Transverse colon (tissue), 4 donors: ENCODE data around the gene SMC4. TPM values are rescaled to one million over a fixed set of nuclear protein-coding genes. Genes with fewer than 3 reads are reported as not detected.

Experiments used
- DNase-seq: peaks from one replicate; pipeline ENCODE4 v3.0.0-alpha.2; 2019
- H3K27ac ChIP-seq, 4 donors: fragments of 200-600 bp; sonication (generic); 2 replicates each; pipeline ENCODE4 v1.5.1; 2016 to 2018; ENCODE audit warnings: inconsistent platforms in 4 of 4
- H3K27me3 ChIP-seq: fragments of 200-600 bp; sonication (generic); 2 replicates; pipeline ENCODE4 v1.5.1; 2017; ENCODE audit warnings: inconsistent platforms
- H3K36me3 ChIP-seq, 4 donors: fragments of 200-600 bp; sonication (generic); 2 replicates each; pipeline ENCODE4 v1.5.1; 2017 to 2019; ENCODE audit warnings: inconsistent platforms in 4 of 4
- H3K4me1 ChIP-seq, 4 donors: fragments of 200-600 bp; sonication (generic); 2 replicates each; pipeline ENCODE4 v1.5.1; 2017 to 2020; ENCODE audit warnings: inconsistent platforms in 4 of 4
- H3K4me3 ChIP-seq, 4 donors: fragments of 200-600 bp; sonication (generic); 1 replicate in 1 of 4; 2 replicates in 3 of 4; pipeline versions ENCODE4 v1.5.1 to v1.6.1; 2017 to 2019; ENCODE audit warnings: inconsistent platforms in 4 of 4
- H3K9me3 ChIP-seq, 2 donors: fragments of 200-600 bp; sonication (generic); 2 replicates each; pipeline ENCODE4 v1.5.1; 2017 to 2019; ENCODE audit warnings: inconsistent platforms in 2 of 2
- EP300 ChIP-seq: sonication (generic); formaldehyde crosslinking; IDR thresholded peaks from one replicate; pipeline ENCODE4 v1.6.1; 2017; ENCODE audit warnings: antibody characterized with exemption, low read depth
- POLR2A ChIP-seq: fragments of 450-650 bp; IDR thresholded peaks from one replicate; pipeline ENCODE4 v1.6.1; 2016; ENCODE audit warnings: antibody characterized with exemption, mild to moderate bottlenecking, moderate library complexity
- POLR2AphosphoS5 ChIP-seq, 3 donors: sonication (generic); formaldehyde crosslinking; IDR thresholded peaks; one replicate each; pipeline ENCODE4 v1.6.1; 2016; ENCODE audit warnings: antibody characterized with exemption in 3 of 3
- WGBS, 2 donors: methylation state at CpG; one replicate each; pipeline ENCODE4 v1.1.5; 2018; ENCODE audit warnings: low coverage in 1 of 2; 5-methylcytosine and 5-hydroxymethylcytosine counted together
- in situ Hi-C, 4 donors: fragments of 200-750 bp; cut with MboI; loops; one replicate each; pipeline versions ENCODE4 v1.15.0 to v1.15.1; 2017; ENCODE audit warnings: low sequenced_read_pairs in 3 of 4, low pct_ligation_motif_present in 1 of 4, low pct_unique_long_range_greater_than_20kb in 1 of 4
- intact Hi-C: fragments of 100-400 bp; cut with DNase I; formaldehyde crosslinking; loops from one replicate; pipeline ENCODE4 v1.15.1; 2023; ENCODE audit warnings: low total_unique reads
- total RNA-seq, 4 donors: library from RNA; depleted of rRNA; stranded (reverse); fragments of >200 nt; gene quantifications; one replicate each; pipeline ENCODE4 v1.1.0, GENCODE V29; 2016
- TF ChIP-seq, protein P1 (sequence below), 5 experiments: fragments of 200-600 bp in 3 of 5; fragments of 450-650 bp in 2 of 5; sonication (generic) in 3 of 5; IDR thresholded peaks; 1 replicate in 2 of 5; 2 replicates in 3 of 5; pipeline ENCODE4 v1.5.1; 2016 to 2017; ENCODE audit warnings: antibody characterized with exemption in 5 of 5, inconsistent platforms in 3 of 5, mild to moderate bottlenecking in 2 of 5, moderate library complexity in 1 of 5

The SMC4 gene
- total RNA-seq, 4 donors from 2014 or later = 29.4 to 263 (median 57.9) TPM

DNA sequence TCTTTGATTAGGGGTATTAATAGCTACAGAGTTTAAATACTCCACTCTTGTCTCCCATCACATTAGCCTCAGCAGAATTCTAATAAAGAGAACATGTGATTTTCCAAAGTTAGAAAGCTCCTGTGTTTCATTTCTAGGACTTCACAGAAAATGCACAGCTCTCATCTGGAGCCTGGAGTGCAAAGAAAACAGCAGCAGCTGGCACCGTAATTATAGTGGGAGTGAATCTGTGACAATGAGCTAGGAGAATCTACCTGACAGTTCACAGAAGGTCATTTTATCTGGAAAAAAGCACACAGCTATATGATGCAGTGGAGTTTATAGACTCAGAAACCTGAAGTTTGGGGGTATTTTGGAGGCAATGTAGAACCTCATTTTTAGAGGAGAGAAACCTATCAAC is 55.5 kb downstream of the SMC4 start:
- Histone ChIP-seq H3K27me3 (no peaks in the 10 kb centered on the region), H3K4me1 (peaks cover 0 to 4% (median 1%) of the 10 kb centered on the region in 4 donors), H3K4me3 (no peak overlapping the region), H3K27ac (no peak overlapping the region), H3K9me3 (no peaks in the 10 kb centered on the region), H3K36me3 (no peaks in the 10 kb centered on the region)
- DNase-seq = no peak
- 68% methylated on average over 1 of the region's 1 CpG; no CpG with 5 or more reads in 1 of the 2 donors for WGBS, 2 donors
- intact Hi-C loops (no loop called here), in situ Hi-C loops (no loop called here)
- TF ChIP-seq EP300 (no peak), POLR2A (no peak), POLR2AphosphoS5 (IDR thresholded peaks at IDR 0.05) (no peak)
- TF ChIP-seq, protein P1, sequence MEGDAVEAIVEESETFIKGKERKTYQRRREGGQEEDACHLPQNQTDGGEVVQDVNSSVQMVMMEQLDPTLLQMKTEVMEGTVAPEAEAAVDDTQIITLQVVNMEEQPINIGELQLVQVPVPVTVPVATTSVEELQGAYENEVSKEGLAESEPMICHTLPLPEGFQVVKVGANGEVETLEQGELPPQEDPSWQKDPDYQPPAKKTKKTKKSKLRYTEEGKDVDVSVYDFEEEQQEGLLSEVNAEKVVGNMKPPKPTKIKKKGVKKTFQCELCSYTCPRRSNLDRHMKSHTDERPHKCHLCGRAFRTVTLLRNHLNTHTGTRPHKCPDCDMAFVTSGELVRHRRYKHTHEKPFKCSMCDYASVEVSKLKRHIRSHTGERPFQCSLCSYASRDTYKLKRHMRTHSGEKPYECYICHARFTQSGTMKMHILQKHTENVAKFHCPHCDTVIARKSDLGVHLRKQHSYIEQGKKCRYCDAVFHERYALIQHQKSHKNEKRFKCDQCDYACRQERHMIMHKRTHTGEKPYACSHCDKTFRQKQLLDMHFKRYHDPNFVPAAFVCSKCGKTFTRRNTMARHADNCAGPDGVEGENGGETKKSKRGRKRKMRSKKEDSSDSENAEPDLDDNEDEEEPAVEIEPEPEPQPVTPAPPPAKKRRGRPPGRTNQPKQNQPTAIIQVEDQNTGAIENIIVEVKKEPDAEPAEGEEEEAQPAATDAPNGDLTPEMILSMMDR (IDR thresholded peaks at IDR 0.05) = no peak

GRCh38 chr3:160455846-160456245 is 56.4 kb downstream of the SMC4 start:
- Histone ChIP-seq H3K27ac (no peak overlapping the region), H3K4me1 (no peaks in the 10 kb centered on the region), H3K27me3 (no peaks in the 10 kb centered on the region), H3K36me3 (no peaks in the 10 kb centered on the region), H3K4me3 (no peak overlapping the region), H3K9me3 (no peaks in the 10 kb centered on the region)
- intact Hi-C loops (no loop called here), in situ Hi-C loops (no loop called here)
- TF ChIP-seq POLR2AphosphoS5 (IDR thresholded peaks at IDR 0.05) (no peak), EP300 (no peak), POLR2A (no peak)
- TF ChIP-seq, protein P1 (IDR thresholded peaks at IDR 0.05) = no peak
- no peak for DNase-seq
- whole genome bisulfite sequencing, 2 donors = 77 to 92% methylated on average over 2 to 3 of the region's 3 CpGs

DNA sequence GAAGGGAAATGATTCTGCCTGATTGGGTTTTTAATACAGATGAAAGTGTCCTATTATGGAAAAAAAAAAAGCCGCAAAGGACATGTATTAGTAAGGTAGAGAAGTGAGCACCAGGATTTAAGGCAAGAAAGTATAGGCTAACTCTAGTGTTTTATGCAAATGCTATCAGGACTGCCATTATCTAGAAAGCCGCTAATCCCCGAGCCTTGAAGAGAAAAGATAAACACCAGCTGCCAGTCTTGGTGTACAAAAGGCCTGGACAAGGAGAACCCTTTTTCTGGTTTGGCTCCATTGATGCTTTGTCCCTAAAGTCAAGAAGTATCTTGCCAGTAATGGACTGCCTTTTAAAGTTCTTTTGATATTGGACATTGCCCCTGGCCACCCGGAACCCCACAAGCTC is 58.7 kb downstream of the SMC4 start:
- in situ Hi-C loops (no loop called here), intact Hi-C loops (no loop called here)
- no peak for TF ChIP-seq POLR2AphosphoS5 (IDR thresholded peaks at IDR 0.05)
- TF ChIP-seq, protein P1 (IDR thresholded peaks at IDR 0.05) = no peak
- no peak for TF ChIP-seq POLR2A
- no peak for TF ChIP-seq EP300
- DNase-seq = no peak
- Histone ChIP-seq H3K27ac (no peak overlapping the region), H3K4me3 (no peak overlapping the region), H3K9me3 (no peaks in the 10 kb centered on the region), H3K36me3 (no peaks in the 10 kb centered on the region), H3K4me1 (no peaks in the 10 kb centered on the region), H3K27me3 (no peaks in the 10 kb centered on the region)
- WGBS, 2 donors = 81 to 85% methylated on average over 3 to 4 of the region's 4 CpGs

- in situ Hi-C loops (no loop called here), intact Hi-C loops (no loop called here)
- H3K27me3 ChIP-seq = no peaks in the 10 kb centered on the region
- H3K4me3 ChIP-seq = no peak overlapping the region
- DNase-seq = no peak
- no peak overlapping the region for H3K27ac ChIP-seq
- 66 to 91% methylated on average over 4 to 9 of the region's 9 CpGs for WGBS, 2 donors
- no peaks in the 10 kb centered on the region for H3K9me3 ChIP-seq
- H3K36me3 ChIP-seq = no peaks in the 10 kb centered on the region
- H3K4me1 ChIP-seq = no peaks in the 10 kb centered on the region
- TF ChIP-seq POLR2AphosphoS5 (IDR thresholded peaks at IDR 0.05) (no peak), POLR2A (no peak), EP300 (no peak)
- TF ChIP-seq, protein P1 (IDR thresholded peaks at IDR 0.05) = no peak
Measured at GRCh38 chr3:160459450-160459970, 60.1 kb downstream of the SMC4 start.
